GM18507 (cell line): ENCODE data around the gene SCOC.
"Not testable (repeated sequence)": the region's sequence is repeated elsewhere in the genome, so short reads cannot be mapped to it uniquely, and the experiment has no call there.

ENCODE experiments used
- DNase-seq: peaks from one replicate; pipeline ENCODE4 v3.0.0; 2011; ENCODE audit warnings: low read depth; ENCODE audit not compliant: insufficient read length; ENCODE audit errors: extremely low spot score
- FAIRE-seq: peaks from 2 replicates; lab custom pipeline; 2011; peaks lifted over from hg19 to GRCh38; lab: Jason Lieb, UNC

The SCOC gene

DNA sequence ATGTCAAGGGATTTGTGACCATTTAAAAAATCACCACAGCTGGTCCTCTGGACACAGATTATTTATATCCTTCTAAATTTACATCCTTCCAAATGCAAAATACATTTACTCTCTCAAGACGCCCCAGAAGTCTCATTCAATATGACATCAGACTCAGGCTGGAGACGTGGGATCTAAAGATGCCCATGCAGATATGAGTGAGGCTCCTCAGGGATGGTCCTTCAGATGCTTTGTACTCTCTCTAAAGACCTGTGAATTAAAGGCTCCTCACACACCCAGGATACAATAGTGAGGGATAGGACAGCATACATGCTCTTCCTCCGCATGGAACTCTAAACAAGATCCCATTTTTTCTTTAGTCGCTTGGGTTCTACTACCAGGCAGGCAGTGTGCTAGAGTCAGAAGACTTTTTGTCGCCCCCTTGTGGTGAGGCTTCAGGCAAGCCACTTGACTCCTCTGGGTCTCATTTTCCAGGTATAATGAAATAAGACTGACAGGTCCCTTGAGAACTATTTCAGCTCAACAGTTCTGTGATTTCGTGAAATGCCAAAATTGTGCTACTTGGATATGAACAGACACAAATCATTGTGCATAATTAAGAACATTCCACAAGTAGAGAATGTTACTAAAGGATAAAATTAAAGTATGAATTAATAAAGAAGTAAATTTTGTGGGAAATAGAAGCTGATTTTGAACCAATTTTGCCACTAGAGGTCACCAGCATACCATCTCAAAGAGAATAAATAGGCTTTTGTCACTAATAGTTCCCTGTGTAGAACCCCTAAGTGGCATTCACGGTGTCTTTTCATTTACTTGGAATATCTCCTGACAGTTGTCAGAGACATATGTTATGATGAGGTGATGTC, 13.7 kb upstream of the SCOC start:
- no peak for DNase-seq
- FAIRE-seq = peak; percentile 83

DNA sequence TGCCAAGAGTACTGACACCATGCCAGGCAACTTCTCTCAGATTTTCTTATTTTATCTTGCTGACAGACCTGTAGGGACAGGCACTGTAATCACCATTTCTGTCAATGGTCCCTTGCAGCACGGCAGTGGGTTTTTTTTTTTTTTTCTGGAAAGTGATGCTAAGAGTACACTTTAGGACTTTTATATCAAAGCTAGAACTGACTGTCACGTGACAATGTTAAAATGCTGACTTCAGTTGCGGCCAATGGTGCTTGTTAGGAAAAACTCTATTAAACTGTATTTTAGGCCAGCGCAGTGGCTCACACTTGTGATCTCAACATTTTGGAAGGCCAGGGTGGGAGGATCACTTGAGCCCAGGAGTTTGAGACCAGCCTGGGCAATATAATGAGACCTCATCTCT, 12.3 kb upstream of the SCOC start:
- FAIRE-seq = no peak

DNA sequence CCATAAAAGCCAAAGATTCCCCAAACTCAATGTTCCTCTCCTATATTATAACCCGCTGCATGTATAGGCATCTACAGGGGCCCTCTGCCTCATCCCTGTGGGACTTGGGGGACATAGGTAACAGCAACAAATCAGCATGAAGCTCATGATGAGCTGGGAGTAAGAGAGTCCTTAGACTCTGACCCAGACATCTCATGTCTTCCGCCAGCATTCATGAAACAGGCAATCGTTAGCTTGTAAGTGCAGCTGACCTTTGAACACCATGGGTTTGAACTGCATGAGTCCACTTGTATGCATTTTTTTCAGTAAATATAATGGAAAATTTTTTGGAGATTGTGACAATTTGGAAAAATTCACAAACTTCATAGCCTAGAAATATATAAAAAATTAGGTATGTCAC, 10.4 kb upstream of the SCOC start:
- no peak for DNase-seq
- FAIRE-seq = no peak

More for the DNA sequence above, 12.3 kb upstream of the SCOC start:
- DNase-seq = no peak

DNA sequence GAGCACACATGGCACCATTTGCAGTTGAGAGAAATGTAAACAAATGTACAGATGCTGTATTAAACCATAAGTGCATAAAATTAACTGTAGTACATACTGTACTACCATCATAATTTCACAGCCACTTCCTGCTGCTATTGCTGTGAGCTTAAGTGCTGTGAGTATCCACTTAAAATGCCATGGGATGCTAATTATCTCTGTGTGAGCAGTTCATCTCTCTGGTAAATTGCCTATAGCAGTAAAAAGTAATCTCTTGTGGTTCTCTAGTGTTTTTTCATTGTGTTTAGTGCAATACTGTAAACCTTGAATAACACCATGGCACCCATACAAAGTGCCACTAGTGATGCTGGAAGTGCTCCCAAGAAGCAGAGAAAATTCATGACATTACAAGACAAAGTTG, 9.9 kb upstream of the SCOC start:
- DNase-seq (no peak), FAIRE-seq (no peak)

- DNase-seq = no peak
- no peak for FAIRE-seq
Measured at GRCh38 chr4:140367738-140368137, 5.7 kb upstream of the SCOC start.

- FAIRE-seq (no peak), DNase-seq (no peak)
Measured at GRCh38 chr4:140368686-140369085, 4.8 kb upstream of the SCOC start.

DNA sequence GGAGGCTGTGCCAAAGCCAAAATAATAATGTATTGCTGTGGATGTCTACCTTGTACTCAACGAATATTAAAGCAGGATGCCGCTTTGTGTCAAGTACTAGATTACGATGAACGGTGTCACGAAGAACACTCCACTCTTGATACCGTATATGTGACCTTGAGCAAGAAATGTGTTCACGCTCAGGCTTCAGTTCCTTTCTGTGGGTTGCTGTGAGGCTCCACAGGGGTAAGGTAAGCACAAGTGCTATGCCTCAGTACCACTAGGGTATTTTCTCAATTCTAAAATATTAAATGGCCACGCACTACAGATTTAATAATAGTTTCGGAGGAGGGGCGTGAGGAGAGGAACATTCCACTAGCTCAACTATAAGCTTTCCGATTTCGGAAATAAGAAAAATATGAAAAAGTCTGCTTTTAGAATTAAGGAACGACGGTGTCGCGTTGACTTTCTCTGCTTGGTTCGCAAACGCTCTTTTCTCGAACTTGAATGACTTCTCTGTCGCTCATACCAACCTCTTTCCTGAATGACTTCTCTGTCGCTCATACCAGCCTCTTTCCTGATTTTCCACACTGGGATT, 607 bp upstream of the SCOC start:
- no peak for DNase-seq
- no peak for FAIRE-seq

DNA sequence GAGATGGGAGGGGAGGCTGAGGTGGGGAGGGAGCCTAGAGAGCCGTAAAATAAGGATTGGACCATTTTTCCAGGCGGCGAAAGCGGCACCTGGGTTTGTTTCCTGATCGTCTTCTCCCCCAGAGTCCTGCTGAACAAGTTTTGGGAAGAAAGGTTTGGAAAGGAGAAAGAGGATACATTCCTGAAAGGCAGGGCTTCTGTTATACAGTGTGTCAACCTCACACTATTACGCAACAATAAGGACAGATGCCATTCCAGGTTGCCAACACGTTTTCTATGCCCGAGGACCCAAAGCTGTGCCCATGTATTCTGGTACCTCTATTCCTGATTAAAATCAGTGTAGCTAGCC, 658 bp downstream of the SCOC start:
- DNase-seq (no peak), FAIRE-seq (no peak)

GRCh38 chr4:140382732-140383131, 9.3 kb downstream of the SCOC start:
- FAIRE-seq = no peak
- DNase-seq = no peak

GRCh38 chr4:140388015-140388414, 14.6 kb downstream of the SCOC start:
- FAIRE-seq (no peak), DNase-seq (no peak)

- DNase-seq = no peak
- no peak for FAIRE-seq
Measured at GRCh38 chr4:140395668-140396067, 22.2 kb downstream of the SCOC start.

- FAIRE-seq (no peak), DNase-seq (no peak)
Measured at GRCh38 chr4:140400111-140400510, 26.7 kb downstream of the SCOC start.

- FAIRE-seq = no peak
- no peak for DNase-seq
Measured at GRCh38 chr4:140406292-140406691, 32.8 kb downstream of the SCOC start.

GRCh38 chr4:140408974-140409373, 35.5 kb downstream of the SCOC start:
- DNase-seq (no peak), FAIRE-seq (no peak)

DNA sequence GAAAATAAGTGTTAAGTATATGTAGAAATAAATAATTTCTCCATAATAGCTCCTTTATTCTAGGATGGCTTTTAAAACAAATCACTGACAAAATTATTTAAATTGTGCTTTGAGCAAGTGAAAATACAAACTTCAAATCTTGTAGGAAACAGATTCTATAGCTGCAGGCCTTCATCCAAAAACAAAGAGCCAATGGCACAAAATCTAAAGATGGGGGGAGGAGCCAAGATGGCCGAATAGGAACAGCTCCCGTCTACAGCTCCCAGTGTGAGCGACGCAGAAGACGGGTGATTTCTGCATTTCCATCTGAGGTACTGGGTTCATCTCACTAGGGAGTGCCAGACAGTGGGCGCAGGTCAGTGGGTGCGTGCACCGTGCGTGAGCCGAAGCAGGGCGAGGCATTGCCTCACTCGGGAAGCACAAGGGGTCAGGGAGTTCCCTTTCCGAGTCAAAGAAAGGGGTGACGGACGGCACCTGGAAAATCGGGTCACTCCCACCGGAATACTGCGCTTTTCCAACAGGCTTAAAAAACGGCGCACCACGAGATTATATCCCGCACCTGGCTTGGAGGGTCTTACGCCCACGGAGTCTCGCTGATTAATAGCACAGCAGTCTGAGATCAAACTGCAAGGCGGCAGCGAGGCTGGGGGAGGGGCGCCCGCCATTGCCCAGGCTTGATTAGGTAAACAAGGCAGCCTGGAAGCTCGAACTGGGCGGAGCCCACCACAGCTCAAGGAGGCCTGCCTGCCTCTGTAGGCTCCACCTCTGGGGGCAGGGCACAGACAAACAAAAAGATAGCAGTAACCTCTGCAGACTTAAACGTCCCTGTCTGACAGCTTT, 39.9 kb downstream of the SCOC start:
- DNase-seq = not testable (repeated sequence)

GRCh38 chr4:140423106-140423505, 49.7 kb downstream of the SCOC start:
- no peak for FAIRE-seq
- no peak for DNase-seq

More for the DNA sequence above, 39.9 kb downstream of the SCOC start:
- not testable (repeated sequence) for FAIRE-seq

- no peak for FAIRE-seq
- no peak for DNase-seq
Measured at GRCh38 chr4:140426610-140427105, 53.2 kb downstream of the SCOC start.

- peak; percentile 32 for DNase-seq
- no peak for FAIRE-seq
Measured at GRCh38 chr4:140427106-140427918, 53.9 kb downstream of the SCOC start, which contains the start of gene CLGN. CLGN (minus strand) TSS chr4:140427648; CDS start chr4:140413078, 14,570 bp downstream.

- FAIRE-seq (no peak), DNase-seq (no peak)
Measured at GRCh38 chr4:140427919-140428471, 54.5 kb downstream of the SCOC start.
